GM10248 (cell line): ENCODE measurements around the gene IGSF11.

Experiments
- CTCF ChIA-PET: fragments of 300-600 bp; sonication (Branson Sonifier 250); formaldehyde crosslinking; extraction: SDS; loops from one replicate; lab custom pipeline; 2021; ENCODE audit warnings: antibody characterized with exemption; lab: Yijun Ruan, JAX
- POLR2A ChIA-PET: fragments of 350-650 bp; sonication (Branson Sonifier 250); formaldehyde crosslinking; extraction: SDS; loops from one replicate; lab custom pipeline; 2020; ENCODE audit warnings: antibody characterized with exemption; lab: Yijun Ruan, JAX
- DNase-seq: peaks from one replicate; pipeline ENCODE4 v3.0.0; 2012; ENCODE audit errors: extremely low spot score
- TF ChIP-seq, protein P1 (sequence below): IDR thresholded peaks from 2 replicates; pipeline ENCODE4 v1.5.1; 2012; ENCODE audit warnings: mild to moderate bottlenecking, low read depth; ENCODE audit errors: extremely low read depth, missing control alignments, control extremely low read depth

Gene IGSF11

DNA sequence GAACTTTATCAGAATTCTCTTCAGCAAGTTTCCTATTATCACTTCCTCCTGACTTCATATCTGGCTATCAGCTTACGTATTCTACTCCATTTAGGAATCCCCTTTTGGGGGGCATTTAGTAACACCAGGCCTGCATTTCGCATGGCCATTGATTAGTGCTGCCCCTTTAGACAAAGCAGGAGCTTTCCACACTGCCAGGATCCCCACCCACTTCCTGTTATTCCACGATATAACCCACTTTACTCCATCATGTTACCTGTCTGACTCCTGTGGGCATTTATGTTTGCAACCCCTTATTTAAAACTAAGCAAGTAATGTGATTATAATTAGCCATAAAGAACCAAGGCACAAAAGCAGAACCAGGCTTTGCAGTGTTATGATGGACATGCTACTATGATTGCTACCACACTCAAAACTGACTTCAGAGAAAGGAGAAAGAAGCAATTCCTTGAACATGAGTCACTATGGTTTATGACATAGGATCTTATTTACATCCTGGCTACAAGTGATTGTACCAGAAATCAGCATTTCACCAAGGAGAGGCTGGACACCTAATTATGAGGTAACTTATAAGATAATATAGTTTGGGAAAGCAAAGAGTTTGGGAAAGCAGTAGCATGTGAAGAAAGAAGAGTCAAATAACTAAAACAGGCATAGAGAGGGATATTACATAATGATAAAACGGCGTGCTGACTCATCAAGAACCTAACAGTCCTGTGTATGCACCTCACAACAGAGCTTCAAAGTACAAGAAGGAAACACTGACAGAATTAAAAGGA lies 96.3 kb downstream of the IGSF11 start:
- no peak for DNase-seq
- POLR2A ChIA-PET: no interaction called here
- CTCF ChIA-PET: no interaction called here
- TF ChIP-seq, protein P1, sequence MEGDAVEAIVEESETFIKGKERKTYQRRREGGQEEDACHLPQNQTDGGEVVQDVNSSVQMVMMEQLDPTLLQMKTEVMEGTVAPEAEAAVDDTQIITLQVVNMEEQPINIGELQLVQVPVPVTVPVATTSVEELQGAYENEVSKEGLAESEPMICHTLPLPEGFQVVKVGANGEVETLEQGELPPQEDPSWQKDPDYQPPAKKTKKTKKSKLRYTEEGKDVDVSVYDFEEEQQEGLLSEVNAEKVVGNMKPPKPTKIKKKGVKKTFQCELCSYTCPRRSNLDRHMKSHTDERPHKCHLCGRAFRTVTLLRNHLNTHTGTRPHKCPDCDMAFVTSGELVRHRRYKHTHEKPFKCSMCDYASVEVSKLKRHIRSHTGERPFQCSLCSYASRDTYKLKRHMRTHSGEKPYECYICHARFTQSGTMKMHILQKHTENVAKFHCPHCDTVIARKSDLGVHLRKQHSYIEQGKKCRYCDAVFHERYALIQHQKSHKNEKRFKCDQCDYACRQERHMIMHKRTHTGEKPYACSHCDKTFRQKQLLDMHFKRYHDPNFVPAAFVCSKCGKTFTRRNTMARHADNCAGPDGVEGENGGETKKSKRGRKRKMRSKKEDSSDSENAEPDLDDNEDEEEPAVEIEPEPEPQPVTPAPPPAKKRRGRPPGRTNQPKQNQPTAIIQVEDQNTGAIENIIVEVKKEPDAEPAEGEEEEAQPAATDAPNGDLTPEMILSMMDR: no peak

DNA sequence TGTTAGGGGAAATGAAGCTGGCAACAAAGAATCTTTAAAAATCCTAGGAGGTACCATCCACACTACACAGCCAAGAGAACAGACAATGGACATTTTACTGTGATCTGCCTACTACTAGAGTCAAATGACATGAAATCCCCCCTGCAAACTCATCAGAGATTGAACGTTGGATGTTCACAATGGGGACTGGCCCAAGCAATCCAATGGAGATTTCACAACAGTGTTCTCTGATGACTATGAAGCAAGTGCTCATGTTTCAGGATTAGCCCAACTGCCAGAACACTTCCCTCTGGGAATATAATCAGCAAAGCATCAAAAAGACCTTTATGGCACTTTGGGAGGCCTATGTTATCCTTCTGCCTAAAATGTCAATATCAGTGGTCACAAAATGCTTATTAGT lies 97.8 kb downstream of the IGSF11 start:
- ChIA-PET POLR2A (no interaction called here), CTCF (no interaction called here)
- DNase-seq: no peak
- TF ChIP-seq, protein P1: no peak

DNA sequence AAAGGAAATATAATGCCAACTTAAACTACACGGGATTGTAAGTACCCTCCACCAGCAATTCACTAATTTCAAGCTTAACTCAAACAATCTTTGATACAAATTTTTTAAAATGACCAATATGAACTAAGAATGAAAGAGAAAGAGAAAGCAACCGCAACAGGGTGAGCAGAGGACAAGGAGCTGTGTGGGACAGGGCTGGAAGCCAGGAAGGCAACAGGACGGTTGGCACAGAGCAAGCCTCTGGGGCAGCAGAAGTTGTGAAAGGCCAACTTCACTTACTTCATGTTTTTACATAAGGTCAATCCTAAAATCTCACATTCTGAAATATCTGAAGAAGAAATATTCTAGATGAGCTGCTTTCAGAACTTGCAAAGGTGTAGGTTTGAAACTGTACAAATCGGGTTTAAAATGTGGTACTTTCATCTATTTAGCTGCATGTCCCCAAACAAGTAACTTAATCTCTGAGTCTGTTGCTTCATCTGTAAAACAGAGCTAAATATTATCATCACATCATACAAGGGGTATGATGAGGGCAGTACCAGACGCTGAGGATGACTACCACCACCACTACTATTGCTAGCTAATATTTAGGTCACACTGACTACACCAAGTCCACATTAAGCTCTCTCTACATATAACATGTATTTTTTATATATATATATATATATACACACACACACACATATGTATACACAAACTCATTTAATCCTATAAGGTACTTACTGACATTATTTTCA lies 101.7 kb downstream of the IGSF11 start:
- POLR2A ChIA-PET: no interaction called here
- TF ChIP-seq, protein P1: no peak
- no peak for DNase-seq
- CTCF ChIA-PET: interaction anchor here (1.0 to 1.5 kb wide), 3 partner anchors 10 to 50 kb away, joined by 3 to 7 read pairs (median 3); no protein-coding TSS in a partner anchor

DNA sequence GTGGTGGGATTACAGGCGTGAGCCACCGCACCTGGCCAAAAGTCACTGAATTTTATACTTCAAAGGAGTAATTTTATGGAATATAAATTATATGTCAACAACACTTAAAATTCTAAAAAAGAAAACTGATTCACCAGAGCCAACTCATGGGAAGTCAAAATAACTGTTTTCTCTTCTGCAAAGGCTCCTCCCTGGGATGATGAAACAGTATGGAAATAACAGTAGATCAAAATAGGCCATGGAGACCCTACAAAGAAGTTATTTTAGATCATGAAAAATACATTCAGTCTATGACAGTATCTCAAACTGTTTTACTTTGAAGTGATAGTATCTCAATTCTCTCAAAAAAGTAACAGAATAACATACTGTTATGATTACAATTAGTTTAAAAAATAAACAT lies 102.7 kb downstream of the IGSF11 start:
- TF ChIP-seq, protein P1: no peak
- POLR2A ChIA-PET: no interaction called here
- DNase-seq: no peak
- CTCF ChIA-PET: interaction anchor here (1.0 to 1.5 kb wide), 3 partner anchors 9 to 49 kb away, joined by 3 to 7 read pairs (median 3); no protein-coding TSS in a partner anchor

DNA sequence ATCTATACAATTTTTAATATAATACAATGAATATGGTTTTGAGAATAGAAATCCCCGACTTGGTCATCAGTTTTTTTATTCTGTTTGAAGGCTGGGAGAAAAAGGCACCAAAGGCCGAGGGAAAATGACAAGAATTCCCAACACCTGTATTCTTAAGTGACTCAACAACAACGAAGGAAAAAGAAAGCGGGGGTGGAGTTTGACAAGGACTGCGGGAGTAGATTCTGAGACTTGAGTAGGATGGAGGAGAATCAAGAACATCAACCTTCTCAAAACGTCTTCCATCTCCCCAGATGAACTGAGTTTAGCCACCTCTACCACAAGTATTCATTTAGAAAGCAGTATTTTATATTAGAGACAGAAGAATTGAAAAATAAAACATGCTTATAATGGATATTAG lies 107.2 kb downstream of the IGSF11 start:
- TF ChIP-seq, protein P1: no peak
- CTCF ChIA-PET: no interaction called here
- DNase-seq: no peak
- POLR2A ChIA-PET: no interaction called here

DNA sequence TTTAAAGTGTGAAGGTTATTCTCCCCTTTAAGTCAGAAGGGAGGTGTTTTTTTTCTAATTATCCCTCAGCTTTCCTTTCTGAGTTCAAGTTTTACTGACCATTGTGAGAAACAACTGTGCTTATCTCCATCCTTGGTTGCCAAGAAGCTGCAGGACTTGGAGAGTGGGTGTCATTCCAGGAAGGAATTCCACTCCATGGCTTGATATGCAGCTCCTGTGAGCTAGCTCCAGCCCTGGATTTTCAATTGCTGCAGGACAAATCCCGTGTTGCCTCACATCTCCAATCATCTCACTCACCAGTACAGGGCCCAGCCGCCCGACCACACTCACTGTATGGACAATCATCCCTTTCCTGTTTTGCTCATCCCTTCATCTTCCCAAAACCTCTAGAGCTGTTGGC lies 122.5 kb downstream of the IGSF11 start:
- ChIA-PET POLR2A (no interaction called here), CTCF (interaction anchor here (1.0 to 1.5 kb wide), 3 partner anchors 28 to 30 kb away, joined by 3 to 5 read pairs (median 4); no protein-coding TSS in a partner anchor)
- DNase-seq: no peak
- TF ChIP-seq, protein P1: no peak
